ENCODE data around the gene SHFL. TPM values are rescaled to one million over a fixed set of nuclear protein-coding genes. Genes with fewer than 3 reads are reported as not detected.
A peak's percentile ranks its signal among the peaks of the same experiment; 100 is the strongest.

SHFL gene
- total RNA-seq, 1 experiment from 2014 or later = 21.1 TPM

- no peak overlapping the region for H2BK120ac ChIP-seq (ENCODE audit: low read depth, low read length, poor library complexity, severe bottlenecking)
- no peak overlapping the region for H3K56ac ChIP-seq (ENCODE audit: insufficient read length, low read depth, low read length)
- no peak overlapping the region for H2BK12ac ChIP-seq (ENCODE audit: insufficient read length, low read depth, low read length)
- Mint-ChIP-seq H3K9me3 (no peaks in the 10 kb centered on the region; a peak in 1 of 5 replicates), H3K4me3 (peak overlapping the region; percentile 90 to 94), H3K4me1 (peaks cover 4 to 16% of the 10 kb centered on the region in 2 experiments; a peak in 3 of 4 replicates), H3K27me3 (ENCODE audit: low read depth) (no peaks in the 10 kb centered on the region; the same call in 1 of the 2 replicates), H3K27ac (peak overlapping the region; percentile 37 to 96 (median 91); a peak in 3 of 7 replicates), H3K36me3 (ENCODE audit: insufficient read depth in 1 of 3, low read depth in 3 of 3) (peaks cover 33 to 52% (median 49%) of the 10 kb centered on the region in 3 experiments)
- no peak overlapping the region for H2AK5ac ChIP-seq (ENCODE audit: insufficient read length, low read length)
- H3K14ac ChIP-seq (ENCODE audit: insufficient read depth, low read length) = no peak overlapping the region
- no peaks in the 10 kb centered on the region for H3K9me3 ChIP-seq (ENCODE audit: control insufficient read depth, low read depth, low read length)
- no peak overlapping the region for H3K23ac ChIP-seq (ENCODE audit: insufficient read length, low read depth, low read length)
- H2BK20ac ChIP-seq (ENCODE audit: low read depth, low read length, poor library complexity, severe bottlenecking) = no peak overlapping the region
- no peak overlapping the region for H4K91ac ChIP-seq (ENCODE audit: insufficient read length, low read depth, low read length)
- H3K4me1 ChIP-seq (ENCODE audit: insufficient read depth, low read length) = no peaks in the 10 kb centered on the region; the same call in 1 of the 2 replicates
- H3K4ac ChIP-seq (ENCODE audit: low read depth, low read length) = no peak overlapping the region
- no CpG with 5 or more reads among the region's 10 CpGs for WGBS (ENCODE audit: extremely low coverage, insufficient read length, low lambda C conversion rate)
- H4K20me1 ChIP-seq (ENCODE audit: control insufficient read depth, insufficient read depth, insufficient read length) = no peaks in the 10 kb centered on the region
- H4K8ac ChIP-seq (replicated peaks; ENCODE audit: insufficient read length, low read depth, low read length) = no peak overlapping the region
- no peak overlapping the region for H2BK5ac ChIP-seq (ENCODE audit: insufficient read length, low read length)
- no peaks in the 10 kb centered on the region for H3K79me1 ChIP-seq (ENCODE audit: insufficient read depth, low read depth, low read length, poor library complexity, severe bottlenecking)
- H3K18ac ChIP-seq (ENCODE audit: insufficient read length, low read depth, low read length) = no peak overlapping the region
- H3K23me2 ChIP-seq (ENCODE audit: insufficient read length, low read depth, low read length, poor library complexity, severe bottlenecking) = peaks cover 7% of the 10 kb centered on the region
- TF ChIP-seq CTCF (conservative IDR thresholded peaks at IDR 0.05) = no peak
- no peak overlapping the region for H4K5ac ChIP-seq (ENCODE audit: insufficient read length, low read depth, low read length)
- H2BK15ac ChIP-seq (ENCODE audit: low read depth, low read length) = no peak overlapping the region
- H3K9ac ChIP-seq (ENCODE audit: extremely low read depth, insufficient read length, low read length) = peak overlapping the region; percentile 59
- H3K27ac ChIP-seq (ENCODE audit: insufficient read length, low read depth, low read length) = no peak overlapping the region
- no peak overlapping the region for H2AFZ ChIP-seq (ENCODE audit: low read length)
- DNase-seq = no peak
- H3K4me2 ChIP-seq (ENCODE audit: insufficient read depth, insufficient read length, low read length) = peak overlapping the region; percentile 88
- no peak overlapping the region for H3T11ph ChIP-seq (ENCODE audit: low read length)
- peaks cover 7% of the 10 kb centered on the region; the same call in 1 of the 2 replicates for H3K79me2 ChIP-seq (ENCODE audit: insufficient read depth, low read length)
- no peaks in the 10 kb centered on the region for H3K27me3 ChIP-seq (ENCODE audit: insufficient read depth, low read length)
Observed at GRCh38 chr19:10107254-10107653, 21.1 kb downstream of the SHFL start.

All from H9 (cell line).